IPS DF 19.7 (cell line): ENCODE data around the gene OR10K2.

Experiments
- DNase-seq: peaks from one replicate; pipeline ENCODE4 v3.0.0-alpha.2; 2013; ENCODE audit warnings: low read depth, low spot score

The OR10K2 gene

GRCh38 chr1:158371188-158371953 is 54.7 kb downstream of the OR10K2 start:
- DNase-seq, result no peak
